ENCODE results near the gene WNT9B. TPM values are rescaled to one million over a fixed set of nuclear protein-coding genes. Genes with fewer than 3 reads are reported as not detected.

Gene WNT9B
- total and polyA plus RNA-seq, 9 of the 15 experiments (the other 6 are each of a cell fraction or from before 2014, with no cell fraction given), result not detected

GRCh38 chr17:46875849-46876352 lies 24.5 kb downstream of the WNT9B start:
- DNase-seq (ENCODE audit: extremely low read depth in 1 of 4, low spot score in 3 of 4) (no peak), ATAC-seq (peak; percentile 57), FAIRE-seq (no peak)
- H4K20me1 ChIP-seq (replicated peaks; ENCODE audit: control insufficient read depth, insufficient read depth, low read length), result peaks cover 3% of the 10 kb centered on the region
- WGBS (ENCODE audit: insufficient coverage, low coverage, missing lambda C conversion rate), result 32% methylated on average over 13 of the region's 13 CpGs
- intact Hi-C loops (cut with micrococcal nuclease), result no loop called here
- H2AFZ ChIP-seq (ENCODE audit: low read depth, low read length), result no peak overlapping the region
- ChIA-PET POLR2A (interaction anchor here (0.7 to 2.1 kb wide), 2 partner anchors 13 to 19 kb away, joined by 3 to 7 read pairs; no protein-coding TSS in a partner anchor), CTCF (ENCODE audit: low intra/inter-chr PET ratio) (no interaction called here)
- H3K9me1 ChIP-seq (ENCODE audit: control insufficient read depth, insufficient read depth, low read length), result no peaks in the 10 kb centered on the region
- H3K36me3 ChIP-seq (ENCODE audit: control insufficient read depth, insufficient read depth, low read length), result no peaks in the 10 kb centered on the region
- in situ Hi-C loops (cut with MboI), result no loop called here
- H3K4me1 ChIP-seq (replicated peaks in 1 of 2; ENCODE audit: control insufficient read depth in 2 of 2, insufficient read depth in 2 of 2, low read length in 2 of 2), result peaks cover 0 to 11% of the 10 kb centered on the region in 2 experiments; a peak in 2 of 5 replicates
- no peaks in the 10 kb centered on the region for H3K79me2 ChIP-seq (ENCODE audit: control insufficient read depth, insufficient read depth, low read length)
- H3K9ac ChIP-seq (ENCODE audit: insufficient read depth in 1 of 2, low read depth in 2 of 2, low read length in 2 of 2), result peak overlapping the region in 1 of 2 experiments; percentile 55; a peak in 1 of 4 replicates
- no peak overlapping the region for H3K4me2 ChIP-seq (ENCODE audit: insufficient read depth, low read length)
- H3K4me3 ChIP-seq, result no peak overlapping the region
- H3K27me3 ChIP-seq (ENCODE audit: control insufficient read depth in 2 of 2, insufficient read depth in 2 of 2, low read length in 2 of 2), result peaks cover 13 to 36% of the 10 kb centered on the region in 2 experiments; a peak in 4 of 5 replicates
- H3K27ac ChIP-seq (ENCODE audit: extremely low read depth, low read depth, low read length), result no peak overlapping the region
- TF ChIP-seq NFATC3 (IDR thresholded peaks at IDR 0.05), result no peak
- TF ChIP-seq ELK3 (CRISPR knock-in tag; IDR thresholded peaks at IDR 0.05), result no peak
- TF ChIP-seq CREM (IDR thresholded peaks at IDR 0.05; ENCODE audit: low read depth), result no peak
- TF ChIP-seq DEAF1 (CRISPR knock-in tag; IDR thresholded peaks at IDR 0.05), result no peak
- no peak for TF ChIP-seq SMARCE1 (IDR thresholded peaks at IDR 0.05)
- no peak for TF ChIP-seq MAFK (IDR thresholded peaks at IDR 0.05; ENCODE audit: low read length)
- TF ChIP-seq, protein P1, sequence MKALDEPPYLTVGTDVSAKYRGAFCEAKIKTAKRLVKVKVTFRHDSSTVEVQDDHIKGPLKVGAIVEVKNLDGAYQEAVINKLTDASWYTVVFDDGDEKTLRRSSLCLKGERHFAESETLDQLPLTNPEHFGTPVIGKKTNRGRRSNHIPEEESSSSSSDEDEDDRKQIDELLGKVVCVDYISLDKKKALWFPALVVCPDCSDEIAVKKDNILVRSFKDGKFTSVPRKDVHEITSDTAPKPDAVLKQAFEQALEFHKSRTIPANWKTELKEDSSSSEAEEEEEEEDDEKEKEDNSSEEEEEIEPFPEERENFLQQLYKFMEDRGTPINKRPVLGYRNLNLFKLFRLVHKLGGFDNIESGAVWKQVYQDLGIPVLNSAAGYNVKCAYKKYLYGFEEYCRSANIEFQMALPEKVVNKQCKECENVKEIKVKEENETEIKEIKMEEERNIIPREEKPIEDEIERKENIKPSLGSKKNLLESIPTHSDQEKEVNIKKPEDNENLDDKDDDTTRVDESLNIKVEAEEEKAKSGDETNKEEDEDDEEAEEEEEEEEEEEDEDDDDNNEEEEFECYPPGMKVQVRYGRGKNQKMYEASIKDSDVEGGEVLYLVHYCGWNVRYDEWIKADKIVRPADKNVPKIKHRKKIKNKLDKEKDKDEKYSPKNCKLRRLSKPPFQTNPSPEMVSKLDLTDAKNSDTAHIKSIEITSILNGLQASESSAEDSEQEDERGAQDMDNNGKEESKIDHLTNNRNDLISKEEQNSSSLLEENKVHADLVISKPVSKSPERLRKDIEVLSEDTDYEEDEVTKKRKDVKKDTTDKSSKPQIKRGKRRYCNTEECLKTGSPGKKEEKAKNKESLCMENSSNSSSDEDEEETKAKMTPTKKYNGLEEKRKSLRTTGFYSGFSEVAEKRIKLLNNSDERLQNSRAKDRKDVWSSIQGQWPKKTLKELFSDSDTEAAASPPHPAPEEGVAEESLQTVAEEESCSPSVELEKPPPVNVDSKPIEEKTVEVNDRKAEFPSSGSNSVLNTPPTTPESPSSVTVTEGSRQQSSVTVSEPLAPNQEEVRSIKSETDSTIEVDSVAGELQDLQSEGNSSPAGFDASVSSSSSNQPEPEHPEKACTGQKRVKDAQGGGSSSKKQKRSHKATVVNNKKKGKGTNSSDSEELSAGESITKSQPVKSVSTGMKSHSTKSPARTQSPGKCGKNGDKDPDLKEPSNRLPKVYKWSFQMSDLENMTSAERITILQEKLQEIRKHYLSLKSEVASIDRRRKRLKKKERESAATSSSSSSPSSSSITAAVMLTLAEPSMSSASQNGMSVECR (CRISPR knock-in tag; IDR thresholded peaks at IDR 0.05), result no peak
- TF ChIP-seq HES1 (IDR thresholded peaks at IDR 0.05; ENCODE audit: low read depth), result no peak
- H3K9me3 ChIP-seq (replicated peaks; ENCODE audit: control insufficient read depth, insufficient read depth, low read depth, low read length), result no peaks in the 10 kb centered on the region
- no TSS peak for BruUV-seq (replicated peaks)

Data from K562 (cell line).